Uterus (tissue), 2 donors: Measurements from ENCODE around the gene BRSK2.

Experiments used
- CTCF ChIP-seq, 4 experiments: fragments of 200-600 bp in 2 of 4; fragments of 450-650 bp in 2 of 4; sonication (generic) in 2 of 4; IDR thresholded peaks; one replicate each; pipeline ENCODE4 v1.5.1; 2016 to 2019; ENCODE audit warnings: antibody characterized with exemption in 4 of 4, mild to moderate bottlenecking in 2 of 4, moderate library complexity in 1 of 4
- POLR2A ChIP-seq, 2 donors: fragments of 450-650 bp; IDR thresholded peaks; one replicate each; pipeline ENCODE4 v1.6.1; 2016; ENCODE audit warnings: antibody characterized with exemption in 2 of 2, mild to moderate bottlenecking in 1 of 2, moderate library complexity in 1 of 2

GRCh38 chr11:1481483-1481825 is 91.7 kb downstream of the BRSK2 start:
- no peak for TF ChIP-seq POLR2A (IDR thresholded peaks at IDR 0.05)
- peak in 1 of 4 experiments; percentile 19 for TF ChIP-seq CTCF (IDR thresholded peaks at IDR 0.05)
